GM18519 (cell line): Measurements from ENCODE around the gene ADIPOR2.

Source experiments
- ATAC-seq: cut with Tn5 transposase; IDR thresholded peaks from one replicate; pipeline ENCODE4 v1.9.1; 2021; ENCODE audit warnings: mild to moderate bottlenecking, moderate library complexity; ENCODE audit not compliant: unreplicated experiment, low FRiP score

The ADIPOR2 gene

GRCh38 chr12:1690578-1691122 lies at the start of gene ADIPOR2:
Gene ADIPOR2 (plus strand): TSS chr12:1691070. CDS start chr12:1754344, 63,274 bp downstream.
- peak; percentile 86 for ATAC-seq

- no peak for ATAC-seq
Observed at GRCh38 chr12:1642513-1642912, 48.4 kb upstream of the ADIPOR2 start.

- no peak for ATAC-seq
Observed at GRCh38 chr12:1643043-1643442, 47.8 kb upstream of the ADIPOR2 start.

GRCh38 chr12:1643905-1644533 lies 46.9 kb upstream of the ADIPOR2 start:
- ATAC-seq: no peak

- ATAC-seq: no peak
Observed at GRCh38 chr12:1644534-1645438, 46.1 kb upstream of the ADIPOR2 start.

- ATAC-seq: no peak
Observed at GRCh38 chr12:1645819-1646218, 45.1 kb upstream of the ADIPOR2 start.

- no peak for ATAC-seq
Observed at GRCh38 chr12:1646569-1647284, 44.1 kb upstream of the ADIPOR2 start.

GRCh38 chr12:1647285-1647669 lies 43.6 kb upstream of the ADIPOR2 start:
- no peak for ATAC-seq

- no peak for ATAC-seq
Observed at GRCh38 chr12:1650260-1650977, 40.5 kb upstream of the ADIPOR2 start.

- ATAC-seq: no peak
Observed at GRCh38 chr12:1650978-1651361, 39.9 kb upstream of the ADIPOR2 start.

GRCh38 chr12:1651946-1652345 lies 38.9 kb upstream of the ADIPOR2 start:
- ATAC-seq: no peak

- no peak for ATAC-seq
Observed at GRCh38 chr12:1655225-1655788, 35.6 kb upstream of the ADIPOR2 start.

GRCh38 chr12:1656902-1657301 lies 34.0 kb upstream of the ADIPOR2 start:
- ATAC-seq: no peak

- no peak for ATAC-seq
Observed at GRCh38 chr12:1657688-1658087, 33.2 kb upstream of the ADIPOR2 start.

GRCh38 chr12:1660304-1661187 lies 30.3 kb upstream of the ADIPOR2 start:
- ATAC-seq: no peak

GRCh38 chr12:1661553-1662335 lies 29.1 kb upstream of the ADIPOR2 start:
- peak; percentile 45 for ATAC-seq

- ATAC-seq: no peak
Observed at GRCh38 chr12:1662761-1663439, 28.0 kb upstream of the ADIPOR2 start.
